ENCODE results near the gene RARB. TPM values are rescaled to one million over a fixed set of nuclear protein-coding genes. Genes with fewer than 3 reads are reported as not detected.

Gene RARB
- polyA plus RNA-seq, 1 donor from 2014 or later = 13.2 TPM

- Histone ChIP-seq H3K36me3 (ENCODE audit: insufficient read depth, low read length) (no peaks in the 10 kb centered on the region), H3K9me3 (ENCODE audit: low read length) (no peaks in the 10 kb centered on the region), H3K79me2 (replicated peaks; ENCODE audit: insufficient read depth, low read length) (no peaks in the 10 kb centered on the region), H3K27me3 (ENCODE audit: insufficient read depth, low read depth, low read length) (no peaks in the 10 kb centered on the region), H3K4me3 (ENCODE audit: low read length) (no peak overlapping the region), H3K27ac (ENCODE audit: low read length) (no peak overlapping the region), H3K9me2 (ENCODE audit: insufficient read depth, low read length) (no peaks in the 10 kb centered on the region), H3K9ac (ENCODE audit: low read length) (no peak overlapping the region), H4K20me1 (ENCODE audit: insufficient read depth) (no peaks in the 10 kb centered on the region), H2AFZ (ENCODE audit: low read depth, low read length) (no peak overlapping the region), H3F3A (ENCODE audit: insufficient read depth, low read length, poor library complexity, severe bottlenecking) (no peaks in the 10 kb centered on the region), H3K4me2 (ENCODE audit: low read length) (no peak overlapping the region)
- TF ChIP-seq TAF1 (IDR thresholded peaks at IDR 0.05; ENCODE audit: low read depth) (no peak), MXI1 (conservative IDR thresholded peaks at IDR 0.05; ENCODE audit: poor library complexity, severe bottlenecking) (no peak), SMC3 (conservative IDR thresholded peaks at IDR 0.05; ENCODE audit: poor library complexity) (no peak), RAD21 (conservative IDR thresholded peaks at IDR 0.05) (no peak)
Measured at GRCh38 chr3:25458420-25458814, 30.4 kb downstream of the RARB start.

GRCh38 chr3:25460751-25461150 lies 32.7 kb downstream of the RARB start:
- H3K79me2 ChIP-seq (replicated peaks; ENCODE audit: insufficient read depth, low read length) = no peaks in the 10 kb centered on the region
- H3K4me3 ChIP-seq (ENCODE audit: low read length) = no peak overlapping the region
- no peaks in the 10 kb centered on the region for H3K9me3 ChIP-seq (ENCODE audit: low read length)
- no peak for TF ChIP-seq MXI1 (conservative IDR thresholded peaks at IDR 0.05; ENCODE audit: poor library complexity, severe bottlenecking)
- TF ChIP-seq REST (IDR thresholded peaks at IDR 0.05; ENCODE audit: borderline replicate concordance) = no peak
- TF ChIP-seq TAF1 (IDR thresholded peaks at IDR 0.05; ENCODE audit: low read depth) = no peak
- no peak for TF ChIP-seq CTCF (IDR thresholded peaks at IDR 0.05; ENCODE audit: poor library complexity, severe bottlenecking)
- no peak for TF ChIP-seq RAD21 (conservative IDR thresholded peaks at IDR 0.05)
- no peak for TF ChIP-seq EZH2 (IDR thresholded peaks at IDR 0.05; ENCODE audit: borderline replicate concordance, insufficient read depth, low read length, poor library complexity, severe bottlenecking)
- TF ChIP-seq EP300 (conservative IDR thresholded peaks at IDR 0.05; ENCODE audit: poor library complexity, severe bottlenecking) = no peak
- TF ChIP-seq SMC3 (conservative IDR thresholded peaks at IDR 0.05; ENCODE audit: poor library complexity) = no peak
- TF ChIP-seq POLR2AphosphoS5 (IDR thresholded peaks at IDR 0.05) = no peak
- no peaks in the 10 kb centered on the region for H4K20me1 ChIP-seq (ENCODE audit: insufficient read depth)
- no peak overlapping the region for H3K9ac ChIP-seq (ENCODE audit: low read length)
- no peaks in the 10 kb centered on the region for H3K27me3 ChIP-seq (ENCODE audit: insufficient read depth, low read depth, low read length)
- H2AFZ ChIP-seq (ENCODE audit: low read depth, low read length) = no peak overlapping the region
- no peaks in the 10 kb centered on the region for H3K36me3 ChIP-seq (ENCODE audit: insufficient read depth, low read length)
- no peak overlapping the region for H3K4me2 ChIP-seq (ENCODE audit: low read length)
- no peaks in the 10 kb centered on the region for H3K9me2 ChIP-seq (ENCODE audit: insufficient read depth, low read length)
- H3K27ac ChIP-seq (ENCODE audit: low read length) = no peak overlapping the region
- no peaks in the 10 kb centered on the region for H3F3A ChIP-seq (ENCODE audit: insufficient read depth, low read length, poor library complexity, severe bottlenecking)

GRCh38 chr3:25461946-25462345 lies 33.9 kb downstream of the RARB start:
- Histone ChIP-seq H3K27ac (ENCODE audit: low read length) (no peak overlapping the region), H3K9me3 (ENCODE audit: low read length) (no peaks in the 10 kb centered on the region), H4K20me1 (ENCODE audit: insufficient read depth) (no peaks in the 10 kb centered on the region), H3K4me3 (ENCODE audit: low read length) (no peak overlapping the region), H3K9ac (ENCODE audit: low read length) (no peak overlapping the region), H3K4me2 (ENCODE audit: low read length) (no peak overlapping the region), H3K36me3 (ENCODE audit: insufficient read depth, low read length) (no peaks in the 10 kb centered on the region), H2AFZ (ENCODE audit: low read depth, low read length) (no peak overlapping the region), H3F3A (ENCODE audit: insufficient read depth, low read length, poor library complexity, severe bottlenecking) (no peaks in the 10 kb centered on the region), H3K27me3 (ENCODE audit: insufficient read depth, low read depth, low read length) (no peaks in the 10 kb centered on the region), H3K9me2 (ENCODE audit: insufficient read depth, low read length) (no peaks in the 10 kb centered on the region), H3K79me2 (replicated peaks; ENCODE audit: insufficient read depth, low read length) (no peaks in the 10 kb centered on the region)
- TF ChIP-seq EZH2 (IDR thresholded peaks at IDR 0.05; ENCODE audit: borderline replicate concordance, insufficient read depth, low read length, poor library complexity, severe bottlenecking) = no peak
- no peak for TF ChIP-seq SMC3 (conservative IDR thresholded peaks at IDR 0.05; ENCODE audit: poor library complexity)
- TF ChIP-seq EP300 (conservative IDR thresholded peaks at IDR 0.05; ENCODE audit: poor library complexity, severe bottlenecking) = no peak
- no peak for TF ChIP-seq POLR2AphosphoS5 (IDR thresholded peaks at IDR 0.05)
- TF ChIP-seq TAF1 (IDR thresholded peaks at IDR 0.05; ENCODE audit: low read depth) = no peak
- TF ChIP-seq REST (IDR thresholded peaks at IDR 0.05; ENCODE audit: borderline replicate concordance) = no peak
- no peak for TF ChIP-seq CTCF (IDR thresholded peaks at IDR 0.05; ENCODE audit: poor library complexity, severe bottlenecking)
- TF ChIP-seq MXI1 (conservative IDR thresholded peaks at IDR 0.05; ENCODE audit: poor library complexity, severe bottlenecking) = no peak
- TF ChIP-seq RAD21 (conservative IDR thresholded peaks at IDR 0.05) = no peak

Measured in neural cell (in vitro differentiated cells).